Mononuclear cell (primary cell): ENCODE data around the gene MAMSTR. TPM values are rescaled to one million over a fixed set of nuclear protein-coding genes. Genes with fewer than 3 reads are reported as not detected.
"Not testable (repeated sequence)": the region's sequence is repeated elsewhere in the genome, so short reads cannot be mapped to it uniquely, and the experiment has no call there.

Source experiments
- H3K27me3 ChIP-seq: 2 replicates; pipeline ENCODE4 v1.6.0; 2011; ENCODE audit warnings: low read length, control low read depth; ENCODE audit not compliant: insufficient read depth
- H3K4me1 ChIP-seq: 2 replicates; pipeline ENCODE4 v1.5.1; 2011; ENCODE audit warnings: mild to moderate bottlenecking, low read length, control low read depth; ENCODE audit not compliant: insufficient read depth
- H3K4me3 ChIP-seq: 2 replicates; pipeline ENCODE4 v1.5.1; 2011; ENCODE audit warnings: mild to moderate bottlenecking, low read length, moderate library complexity
- H3K9me3 ChIP-seq: 2 replicates; pipeline ENCODE4 v1.5.1; 2011; ENCODE audit warnings: low read depth, mild to moderate bottlenecking, control low read depth, low read length
- total RNA-seq: library from RNA; depleted of rRNA; stranded (reverse); fragments of >200 nt; gene quantifications from one replicate; pipeline ENCODE4 v1.2.3, GENCODE V29; 2012

The MAMSTR gene
- total RNA-seq, 1 donor = 0.10 TPM

- H3K27me3 ChIP-seq = peaks cover 14% of the 10 kb centered on the region
- not testable (repeated sequence) for H3K4me1 ChIP-seq, H3K9me3 ChIP-seq, H3K4me3 ChIP-seq
Measured at GRCh38 chr19:48693629-48694028, 25.9 kb downstream of the MAMSTR start.

- Histone ChIP-seq H3K4me3 (no peak overlapping the region), H3K4me1 (no peaks in the 10 kb centered on the region), H3K27me3 (no peaks in the 10 kb centered on the region), H3K9me3 (no peaks in the 10 kb centered on the region)
Measured at GRCh38 chr19:48689449-48689848, 30.1 kb downstream of the MAMSTR start.

- Histone ChIP-seq H3K27me3 (no peaks in the 10 kb centered on the region), H3K4me1 (no peaks in the 10 kb centered on the region), H3K4me3 (no peak overlapping the region), H3K9me3 (no peaks in the 10 kb centered on the region)
Measured at GRCh38 chr19:48687776-48688175, 31.7 kb downstream of the MAMSTR start.

- not testable (repeated sequence) for H3K4me3 ChIP-seq, H3K27me3 ChIP-seq, H3K4me1 ChIP-seq, H3K9me3 ChIP-seq
Measured at GRCh38 chr19:48686637-48687036, 32.9 kb downstream of the MAMSTR start.

GRCh38 chr19:48686088-48686487 is 33.4 kb downstream of the MAMSTR start:
- Histone ChIP-seq H3K4me1 (no peaks in the 10 kb centered on the region), H3K27me3 (no peaks in the 10 kb centered on the region), H3K4me3 (no peak overlapping the region), H3K9me3 (no peaks in the 10 kb centered on the region)

GRCh38 chr19:48685583-48685982 is 33.9 kb downstream of the MAMSTR start:
- no peaks in the 10 kb centered on the region for H3K9me3 ChIP-seq
- H3K27me3 ChIP-seq = no peaks in the 10 kb centered on the region
- no peak overlapping the region for H3K4me3 ChIP-seq
- H3K4me1 ChIP-seq = no peaks in the 10 kb centered on the region

- Histone ChIP-seq H3K27me3 (no peaks in the 10 kb centered on the region), H3K4me3 (no peak overlapping the region), H3K4me1 (no peaks in the 10 kb centered on the region), H3K9me3 (no peaks in the 10 kb centered on the region)
Measured at GRCh38 chr19:48683349-48683748, 36.2 kb downstream of the MAMSTR start.

- Histone ChIP-seq H3K4me1 (no peaks in the 10 kb centered on the region), H3K9me3 (no peaks in the 10 kb centered on the region), H3K27me3 (no peaks in the 10 kb centered on the region), H3K4me3 (no peak overlapping the region)
Measured at GRCh38 chr19:48681127-48681470, 38.4 kb downstream of the MAMSTR start.

GRCh38 chr19:48680436-48681126 is 38.9 kb downstream of the MAMSTR start:
- H3K9me3 ChIP-seq = no peaks in the 10 kb centered on the region
- no peaks in the 10 kb centered on the region for H3K27me3 ChIP-seq
- no peaks in the 10 kb centered on the region for H3K4me1 ChIP-seq
- H3K4me3 ChIP-seq = no peak overlapping the region

GRCh38 chr19:48680006-48680405 is 39.5 kb downstream of the MAMSTR start:
- H3K9me3 ChIP-seq, H3K27me3 ChIP-seq, H3K4me1 ChIP-seq, H3K4me3 ChIP-seq: not testable (repeated sequence)

- H3K9me3 ChIP-seq = no peaks in the 10 kb centered on the region
- H3K27me3 ChIP-seq = no peaks in the 10 kb centered on the region
- peaks cover 5% of the 10 kb centered on the region for H3K4me1 ChIP-seq
- no peak overlapping the region for H3K4me3 ChIP-seq
Measured at GRCh38 chr19:48678201-48678600, 41.3 kb downstream of the MAMSTR start.

- Histone ChIP-seq H3K4me1 (peaks cover 5% of the 10 kb centered on the region), H3K27me3 (no peaks in the 10 kb centered on the region), H3K4me3 (no peak overlapping the region), H3K9me3 (no peaks in the 10 kb centered on the region)
Measured at GRCh38 chr19:48676887-48677286, 42.6 kb downstream of the MAMSTR start.

GRCh38 chr19:48676487-48676886 is 43.0 kb downstream of the MAMSTR start:
- Histone ChIP-seq H3K9me3 (no peaks in the 10 kb centered on the region), H3K4me1 (peaks cover 5% of the 10 kb centered on the region), H3K27me3 (no peaks in the 10 kb centered on the region), H3K4me3 (no peak overlapping the region)

GRCh38 chr19:48674921-48675824 is 44.4 kb downstream of the MAMSTR start:
- H3K4me1 ChIP-seq = peaks cover 5% of the 10 kb centered on the region
- H3K27me3 ChIP-seq = no peaks in the 10 kb centered on the region
- no peaks in the 10 kb centered on the region for H3K9me3 ChIP-seq
- H3K4me3 ChIP-seq = no peak overlapping the region

GRCh38 chr19:48674216-48674809 is 45.2 kb downstream of the MAMSTR start:
- H3K9me3 ChIP-seq = no peaks in the 10 kb centered on the region
- H3K4me3 ChIP-seq = no peak overlapping the region
- H3K27me3 ChIP-seq = no peaks in the 10 kb centered on the region
- H3K4me1 ChIP-seq = peaks cover 5% of the 10 kb centered on the region
